GM18951 (cell line): Measurements from ENCODE around the gene KSR2.

Experiments used
- POLR2A ChIP-seq: IDR thresholded peaks from 4 replicates; pipeline ENCODE4 v1.6.1; 2011; ENCODE audit warnings: mild to moderate bottlenecking; ENCODE audit not compliant: insufficient read length, insufficient read depth; ENCODE audit errors: extremely low read depth
- in situ Hi-C: fragments of 300-500 bp; cut with MboI; formaldehyde crosslinking; loops from one replicate; pipeline ENCODE4 v1.12.0; 2022; ENCODE audit warnings: low sequenced_read_pairs, mixed read lengths, inconsistent platforms; ENCODE audit not compliant: unreplicated experiment

Gene KSR2

DNA sequence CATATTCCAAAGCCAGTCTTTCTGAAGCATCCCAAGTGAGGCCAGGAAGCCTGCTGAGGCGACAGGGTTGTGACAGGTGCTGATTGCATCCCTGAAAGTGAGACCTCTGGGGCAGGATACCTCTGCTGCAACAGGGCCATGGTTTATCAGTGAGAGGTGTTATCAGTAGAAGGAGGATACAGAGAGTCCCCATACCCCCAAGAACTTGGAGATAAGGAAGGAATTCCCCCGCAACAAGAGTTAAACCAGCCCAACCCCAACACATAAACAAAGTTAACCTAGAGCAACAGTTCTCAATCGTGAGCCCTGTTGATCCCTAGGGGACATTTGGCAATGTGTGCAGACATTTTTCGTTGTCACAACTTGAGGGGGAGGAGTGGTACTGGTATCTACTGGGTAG, 374.3 kb downstream of the KSR2 start:
- in situ Hi-C loops: loop anchor here (25.0 kb wide), 1 partner anchor 357 kb away; no protein-coding TSS in a partner anchor
- no peak for TF ChIP-seq POLR2A

DNA sequence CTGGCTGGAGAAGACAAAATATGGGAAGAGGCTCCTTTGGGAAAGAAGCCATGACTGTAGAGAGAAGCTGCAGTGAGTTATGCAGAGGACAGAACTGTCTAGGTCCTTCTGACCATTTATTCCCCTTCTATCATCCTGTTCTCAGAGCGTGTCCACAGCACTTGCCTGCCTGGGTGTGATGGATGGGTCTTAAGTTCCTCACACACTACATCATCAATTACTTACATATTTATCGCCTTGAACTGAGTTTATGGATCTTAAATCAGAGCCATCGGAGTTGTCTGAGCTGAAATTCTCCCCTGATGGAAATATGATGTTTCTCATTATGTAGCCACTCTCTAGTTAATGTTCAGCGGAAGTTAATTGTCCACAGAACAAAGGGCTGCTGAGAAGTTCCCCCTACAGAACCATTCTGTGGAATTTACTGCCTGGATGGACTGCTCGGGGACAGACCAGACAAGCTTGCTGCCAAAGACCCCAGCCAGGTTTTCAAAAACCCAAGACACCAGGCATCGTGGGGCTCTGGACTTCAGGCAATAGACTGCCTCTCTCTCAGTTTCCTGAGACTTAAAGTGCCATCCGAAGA, 374.9 kb downstream of the KSR2 start:
- no peak for TF ChIP-seq POLR2A
- in situ Hi-C loops: loop anchor here (25.0 kb wide), 1 partner anchor 357 kb away; no protein-coding TSS in a partner anchor

DNA sequence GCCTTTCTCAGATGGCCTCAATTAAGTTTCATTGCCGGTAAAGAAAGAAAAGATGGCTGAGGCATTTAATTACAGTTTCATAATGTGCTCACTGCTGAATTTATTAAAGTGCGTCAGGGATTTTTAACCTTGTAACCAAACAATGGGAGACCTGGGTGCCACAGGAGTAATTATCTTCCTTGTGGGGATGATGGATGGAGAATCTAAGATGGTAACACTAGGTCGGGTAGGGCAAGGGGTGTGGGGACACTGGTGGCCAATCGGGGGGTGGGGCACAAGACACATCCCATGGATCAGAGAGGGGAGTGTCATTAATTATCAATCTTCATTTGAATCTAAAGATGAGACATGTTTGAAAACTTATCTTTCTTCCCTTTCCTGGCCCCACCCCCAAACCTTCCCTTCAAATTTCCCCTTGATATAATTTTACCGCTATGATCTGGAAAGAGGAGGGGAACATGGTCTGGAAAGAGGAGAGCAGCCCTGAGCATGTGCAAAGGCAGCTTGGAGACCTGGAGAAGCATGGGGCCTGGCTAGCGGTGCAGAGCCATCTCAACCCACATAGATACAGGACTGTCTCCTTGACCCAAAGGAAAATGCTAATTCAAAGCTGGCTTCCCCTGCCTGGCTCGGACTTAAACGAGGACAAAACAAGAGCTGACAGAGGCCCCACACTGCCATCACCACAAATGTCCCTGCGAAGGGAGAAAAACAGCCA, 376.0 kb downstream of the KSR2 start:
- in situ Hi-C loops: loop anchor here (25.0 kb wide), 1 partner anchor 355 kb away; no protein-coding TSS in a partner anchor
- no peak for TF ChIP-seq POLR2A

DNA sequence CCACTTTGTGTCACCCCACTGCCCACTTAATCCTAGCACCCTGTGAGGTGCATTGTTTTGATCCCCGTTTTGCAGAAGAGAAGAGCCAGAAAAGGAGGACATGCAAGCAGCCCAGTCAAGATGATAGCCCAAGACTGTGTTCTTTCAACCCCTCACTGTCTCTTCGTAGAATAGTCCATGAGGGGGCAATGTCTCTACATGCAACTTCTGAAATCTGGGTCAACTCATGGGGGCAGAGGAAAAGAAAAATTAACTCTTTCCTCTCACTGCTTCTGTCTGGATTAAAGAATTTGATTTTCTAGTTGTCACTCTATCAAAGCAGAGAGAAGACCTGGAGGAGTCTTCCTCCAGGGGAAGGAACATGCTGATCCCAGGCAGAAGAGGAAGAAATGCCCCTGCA, 377.8 kb downstream of the KSR2 start:
- in situ Hi-C loops: loop anchor here (25.0 kb wide), 1 partner anchor 354 kb away; no protein-coding TSS in a partner anchor
- TF ChIP-seq POLR2A: no peak

DNA sequence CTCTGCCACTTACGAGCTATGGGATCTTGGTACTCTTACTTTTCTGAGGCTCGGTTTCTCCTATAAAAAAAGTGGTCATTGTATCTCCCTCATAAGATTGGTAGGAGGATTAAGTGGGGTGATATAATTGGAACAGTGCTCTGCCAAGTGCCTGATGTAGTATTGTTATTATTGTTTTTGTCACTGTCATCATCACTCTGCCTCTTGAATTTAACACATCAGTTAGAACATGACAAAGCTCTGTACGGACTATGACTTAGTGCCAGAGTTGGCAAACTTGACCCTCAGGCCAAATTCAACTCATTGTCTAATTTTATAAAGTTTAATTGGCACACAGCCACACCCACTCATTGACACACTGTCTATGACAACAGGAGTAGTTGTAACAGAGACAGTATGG, 378.4 kb downstream of the KSR2 start:
- in situ Hi-C loops: loop anchor here (25.0 kb wide), 1 partner anchor 353 kb away; no protein-coding TSS in a partner anchor
- TF ChIP-seq POLR2A: no peak

DNA sequence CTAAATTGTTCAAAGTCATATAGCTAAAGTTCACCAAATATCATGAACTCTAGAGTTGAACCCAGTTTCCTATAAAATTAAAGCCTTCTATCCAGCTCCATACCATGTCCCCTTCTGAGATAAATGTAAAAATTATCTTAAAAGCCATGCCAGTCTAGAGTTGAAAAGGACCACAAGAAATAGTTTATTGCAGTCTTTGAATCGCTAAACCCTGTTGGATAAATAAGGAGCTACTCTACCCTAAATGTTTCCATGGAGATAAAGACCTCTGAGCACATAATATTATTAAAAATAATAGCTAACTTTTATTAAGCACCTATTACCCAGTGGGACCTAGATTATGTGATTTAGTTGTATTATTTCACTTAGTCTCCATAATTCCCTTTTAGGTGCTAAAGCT, 379.8 kb downstream of the KSR2 start:
- TF ChIP-seq POLR2A: no peak
- in situ Hi-C loops: loop anchor here (25.0 kb wide), 1 partner anchor 352 kb away; no protein-coding TSS in a partner anchor

DNA sequence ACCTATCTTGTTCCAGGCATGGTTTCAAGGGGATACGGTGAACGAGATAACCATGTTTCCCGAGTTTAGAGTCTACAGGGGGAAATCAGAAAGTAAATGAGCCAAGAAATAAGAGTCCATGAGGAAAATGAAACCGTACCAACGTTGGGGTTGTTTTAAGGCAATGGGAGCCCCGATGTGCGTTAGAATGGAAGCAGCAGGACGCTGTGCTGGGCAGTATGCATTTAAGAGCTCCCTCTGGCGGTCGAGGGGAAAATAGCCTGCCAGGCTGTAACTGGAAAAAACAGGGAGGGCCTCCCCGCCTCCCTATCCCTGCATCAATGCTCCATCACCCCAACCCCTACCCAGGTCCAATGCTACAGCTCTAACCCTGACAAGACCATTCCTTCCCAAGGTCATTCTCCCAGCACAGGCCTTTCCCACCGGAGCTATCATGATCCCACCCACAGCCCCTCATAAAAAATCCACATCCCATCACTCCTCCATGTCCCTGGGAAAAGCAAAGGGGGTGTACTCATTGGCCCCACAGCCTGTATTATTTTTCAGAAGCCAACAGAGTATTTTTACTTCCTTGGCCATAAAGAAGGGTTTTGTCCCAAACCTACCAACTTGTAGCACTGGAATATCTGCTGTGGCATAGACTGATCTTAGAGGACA, 381.0 kb downstream of the KSR2 start:
- no peak for TF ChIP-seq POLR2A
- in situ Hi-C loops: loop anchor here (25.0 kb wide), 1 partner anchor 350 kb away; no protein-coding TSS in a partner anchor

DNA sequence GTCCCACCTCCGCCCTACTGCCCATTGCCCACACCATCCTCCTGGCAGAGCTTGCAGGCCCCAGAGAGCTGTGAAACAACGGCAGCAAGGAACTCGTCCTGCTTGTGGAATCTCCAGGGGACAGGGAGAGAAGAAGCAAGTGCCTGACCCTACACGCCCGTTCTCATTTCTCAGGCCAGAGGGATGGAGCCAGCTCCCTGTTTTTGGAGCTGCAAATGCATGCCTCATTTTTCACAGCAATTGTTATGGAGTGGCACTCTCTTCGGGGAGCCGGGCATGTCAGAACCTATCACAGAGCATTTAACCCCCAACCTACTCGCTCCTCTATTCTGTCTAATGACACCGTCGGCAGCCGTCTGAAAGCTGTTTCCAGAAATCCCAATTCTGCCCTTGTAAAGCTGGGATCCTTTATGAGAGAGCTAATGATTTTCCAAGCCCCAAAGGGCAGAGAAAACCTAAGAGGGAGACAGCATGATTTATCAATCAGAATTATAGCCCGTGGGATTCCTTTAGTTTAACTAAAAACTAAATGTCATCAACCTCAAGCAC, 385.0 kb downstream of the KSR2 start:
- in situ Hi-C loops: loop anchor here (25.0 kb wide), 1 partner anchor 346 kb away; no protein-coding TSS in a partner anchor
- no peak for TF ChIP-seq POLR2A

DNA sequence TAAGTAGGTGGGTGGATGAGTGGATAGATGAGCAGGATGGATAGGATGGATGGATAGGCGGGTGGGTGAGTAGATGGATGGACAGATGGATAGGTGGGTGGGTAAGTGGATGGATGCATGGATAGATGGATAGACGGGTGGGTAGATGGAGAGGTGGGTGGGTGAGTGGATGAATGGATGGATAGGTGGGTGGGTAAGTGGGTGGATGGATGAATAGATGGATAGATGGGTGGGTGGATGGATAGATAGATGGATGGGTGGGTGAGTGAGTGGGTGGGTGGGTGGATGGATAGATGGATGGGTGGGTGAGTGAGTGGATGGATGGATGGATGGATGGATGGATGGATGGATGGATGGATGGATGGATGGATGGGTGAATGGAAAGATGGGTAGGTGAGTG, 385.7 kb downstream of the KSR2 start:
- in situ Hi-C loops: loop anchor here (25.0 kb wide), 1 partner anchor 346 kb away; no protein-coding TSS in a partner anchor
- TF ChIP-seq POLR2A: no peak

DNA sequence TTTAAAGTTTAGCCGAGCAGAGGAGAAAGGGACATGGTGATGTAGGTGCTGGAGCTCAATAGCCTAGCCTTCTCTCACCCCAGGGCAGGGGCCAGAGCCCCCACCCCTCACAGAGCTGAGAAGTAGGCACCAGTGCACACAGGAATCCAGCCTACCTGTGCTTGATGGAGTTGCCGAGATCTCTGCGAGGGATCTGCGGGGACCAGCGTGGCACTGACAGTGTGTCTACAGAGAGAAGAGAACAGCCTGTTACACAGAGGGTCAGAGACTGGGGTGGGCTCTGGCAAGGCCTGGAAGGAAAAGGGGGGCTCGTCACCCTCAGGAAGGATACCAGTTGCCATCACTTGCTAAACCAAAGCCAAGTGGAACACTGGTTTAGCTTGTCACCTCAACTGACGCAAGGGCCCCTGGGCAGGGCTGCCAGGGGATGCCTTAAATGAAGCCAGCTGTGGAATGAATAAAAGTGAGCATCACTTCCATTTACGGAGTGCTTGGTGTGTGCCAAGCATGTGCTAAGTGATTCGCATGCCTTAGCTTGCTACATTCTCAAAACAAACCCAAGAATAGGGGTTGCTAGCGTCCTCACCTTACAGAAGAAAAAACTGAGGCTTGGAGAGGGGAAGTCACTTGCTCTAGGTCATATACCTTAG, 386.5 kb downstream of the KSR2 start:
- in situ Hi-C loops: loop anchor here (25.0 kb wide), 1 partner anchor 345 kb away; no protein-coding TSS in a partner anchor
- no peak for TF ChIP-seq POLR2A

DNA sequence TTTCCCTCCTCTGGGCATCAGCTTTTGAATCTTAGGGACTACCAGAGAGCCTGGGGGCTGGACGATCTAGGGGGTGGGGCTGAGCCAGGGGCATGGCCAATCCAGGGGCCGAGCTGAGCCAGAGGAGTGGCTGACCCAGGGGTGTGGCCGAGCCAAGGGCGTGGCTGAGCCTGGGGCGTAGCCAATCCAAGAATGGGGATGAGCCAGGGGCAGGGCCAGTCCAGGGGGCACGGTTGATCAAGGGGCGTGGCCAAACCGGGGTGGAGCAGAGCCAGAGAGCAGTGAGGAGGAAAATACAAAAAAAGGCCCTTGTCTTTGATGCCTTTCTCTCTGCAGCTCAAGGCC, 388.1 kb downstream of the KSR2 start:
- no peak for TF ChIP-seq POLR2A
- in situ Hi-C loops: loop anchor here (25.0 kb wide), 1 partner anchor 343 kb away; no protein-coding TSS in a partner anchor

DNA sequence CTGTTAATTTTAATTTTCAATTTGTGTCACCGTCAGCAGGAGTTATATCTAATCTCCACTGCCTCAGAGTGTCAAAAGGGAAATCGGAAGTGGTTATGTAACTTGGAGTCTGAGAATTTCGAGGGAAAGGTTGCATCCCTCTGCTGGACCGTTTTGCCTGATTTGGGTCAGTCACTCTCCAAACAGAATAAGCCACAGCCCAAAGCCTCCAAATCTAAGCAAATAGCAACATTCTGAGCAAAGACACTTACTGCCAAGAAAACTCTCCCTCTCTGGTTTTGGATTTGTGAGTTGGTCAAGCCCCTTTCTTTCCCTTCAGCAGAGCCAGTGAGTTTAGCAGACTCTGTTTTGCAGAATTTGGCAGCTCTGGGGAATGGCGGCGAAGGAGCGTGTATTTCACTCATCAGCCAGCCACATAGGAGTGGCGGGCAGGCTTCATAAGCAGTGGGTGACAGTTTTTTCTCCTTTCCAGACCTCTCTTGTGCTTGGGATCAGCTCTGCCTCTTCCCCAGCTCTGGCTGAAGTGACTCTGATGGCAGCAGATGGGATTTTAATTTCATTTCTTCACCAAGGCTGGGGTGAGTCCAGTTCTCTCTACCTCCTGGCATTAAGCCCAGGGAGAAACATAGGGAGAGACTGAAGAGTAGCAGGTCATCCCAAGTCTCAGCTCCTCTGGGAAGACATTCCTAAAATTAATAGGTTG, 388.6 kb downstream of the KSR2 start:
- no peak for TF ChIP-seq POLR2A

More for the DNA sequence above, 388.6 kb downstream of the KSR2 start:
- in situ Hi-C loops: loop anchor here (25.0 kb wide), 1 partner anchor 343 kb away; no protein-coding TSS in a partner anchor
